C1 segment of cervical spinal cord (tissue), 14 donors: ENCODE results near the gene PCBP2.

Experiments used
- DNase-seq, 14 donors: peaks; one replicate each; lab custom pipeline; 2025; lab: John Stamatoyannopoulos, UW

PCBP2 gene

DNA sequence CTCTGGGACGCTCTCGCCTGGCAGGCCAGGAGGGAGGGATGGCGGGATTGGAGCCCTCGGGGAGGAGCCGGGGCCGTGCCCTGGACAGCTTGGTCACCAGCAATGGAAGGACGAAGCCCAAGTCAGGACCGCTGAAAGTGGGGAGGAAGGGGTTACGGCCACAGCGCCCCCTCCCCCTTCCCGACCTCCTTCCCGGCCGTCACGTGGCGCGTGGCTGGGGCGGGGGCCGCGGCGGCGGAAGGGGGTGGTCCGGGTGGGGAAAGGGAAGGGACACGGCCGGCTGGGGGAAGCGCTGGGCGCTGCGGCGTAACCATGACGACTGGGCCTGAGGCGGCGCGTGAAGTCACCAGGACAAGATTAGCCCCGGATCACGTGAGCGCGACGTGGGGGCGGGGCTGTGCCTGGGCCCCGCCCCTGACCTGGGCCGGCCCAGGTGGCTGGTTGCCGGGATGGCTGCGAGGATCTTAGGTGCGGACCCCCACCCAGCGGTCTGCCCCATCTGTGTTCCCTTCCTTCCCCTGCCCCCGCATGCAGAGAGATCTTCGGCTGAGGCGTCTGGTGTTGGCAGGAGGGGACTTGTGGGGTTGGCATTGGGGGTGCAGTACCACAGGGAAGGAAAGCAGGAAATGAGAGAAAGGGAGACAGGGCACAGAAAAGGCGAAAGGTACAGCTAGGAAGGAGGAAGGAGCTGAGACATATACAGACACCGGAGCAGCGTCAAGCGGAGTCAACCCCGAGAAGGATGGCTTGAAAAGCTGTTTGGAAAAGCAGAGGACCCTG, 41.1 kb downstream of the PCBP2 start:
- DNase-seq, result peak; percentile 56 to 97 (median 87)

- peak in 1 of 14 donors; percentile 20 for DNase-seq
These were observed 41.9 kb downstream of the PCBP2 start for GRCh38 chr12:53493610-53494391.

GRCh38 chr12:53495903-53496751, 44.2 kb downstream of the PCBP2 start:
- peak in 3 of 14 donors; percentile 10 to 40 (median 14) for DNase-seq

- no peak for DNase-seq
These were observed 44.8 kb downstream of the PCBP2 start for GRCh38 chr12:53496752-53497032.

DNA sequence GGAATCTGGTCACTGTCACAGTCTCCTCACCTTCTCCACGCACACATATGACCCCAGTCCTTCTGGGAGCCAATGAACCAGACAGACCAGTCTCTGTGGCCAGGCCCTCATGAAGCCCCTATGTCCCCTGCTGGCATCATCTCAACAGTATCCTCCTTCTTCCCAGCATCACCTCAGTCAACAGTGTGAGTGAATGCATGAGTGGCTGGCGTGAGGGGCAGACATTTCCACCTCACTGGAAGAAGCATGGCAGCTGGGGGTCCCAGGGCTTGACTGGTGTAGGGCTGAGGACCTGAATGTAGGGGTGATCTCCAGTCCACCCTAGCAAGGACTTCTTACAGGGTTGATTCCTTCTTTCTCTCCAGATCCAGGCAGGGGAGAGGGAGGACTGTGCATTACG, 45.6 kb downstream of the PCBP2 start:
- no peak for DNase-seq

DNA sequence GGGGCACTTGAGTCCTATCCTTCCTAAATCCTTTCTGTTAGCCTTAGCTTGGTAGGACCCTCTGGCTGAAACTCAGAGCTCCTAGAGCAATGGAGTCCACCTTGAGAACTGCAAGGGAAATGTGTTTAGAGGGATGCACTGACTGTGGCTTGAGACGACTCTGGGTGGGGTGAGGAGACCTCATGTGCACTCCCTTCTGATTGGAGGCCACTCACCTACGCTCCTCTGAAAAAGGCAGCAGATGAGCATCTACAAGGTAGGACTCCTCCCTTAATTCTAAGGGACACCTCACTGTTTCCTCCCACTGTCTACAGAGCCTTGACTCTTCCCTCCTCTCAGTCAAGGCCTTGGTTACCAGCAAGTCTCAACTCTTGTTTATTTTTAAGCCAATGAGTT, 46.3 kb downstream of the PCBP2 start:
- peak in 1 of 14 donors; percentile 60 for DNase-seq

GRCh38 chr12:53499266-53500141, 47.6 kb downstream of the PCBP2 start, which contains the start of gene MAP3K12:
TSS of gene MAP3K12 (minus strand) at chr12:53499458. CDS start at chr12:53487391, 12,067 bp downstream.
- peak in 13 of 14 donors; percentile 18 to 89 (median 65) for DNase-seq

- peak in 4 of 14 donors; percentile 43 to 83 (median 61) for DNase-seq
These were observed 48.4 kb downstream of the PCBP2 start for GRCh38 chr12:53500142-53500775.

GRCh38 chr12:53500776-53501614, 49.1 kb downstream of the PCBP2 start, which contains the start of gene TARBP2:
TSS of gene TARBP2 (plus strand) at chr12:53501283. CDS start at chr12:53501409, 126 bp downstream.
- peak; percentile 96 to 100 (median 99) for DNase-seq

DNA sequence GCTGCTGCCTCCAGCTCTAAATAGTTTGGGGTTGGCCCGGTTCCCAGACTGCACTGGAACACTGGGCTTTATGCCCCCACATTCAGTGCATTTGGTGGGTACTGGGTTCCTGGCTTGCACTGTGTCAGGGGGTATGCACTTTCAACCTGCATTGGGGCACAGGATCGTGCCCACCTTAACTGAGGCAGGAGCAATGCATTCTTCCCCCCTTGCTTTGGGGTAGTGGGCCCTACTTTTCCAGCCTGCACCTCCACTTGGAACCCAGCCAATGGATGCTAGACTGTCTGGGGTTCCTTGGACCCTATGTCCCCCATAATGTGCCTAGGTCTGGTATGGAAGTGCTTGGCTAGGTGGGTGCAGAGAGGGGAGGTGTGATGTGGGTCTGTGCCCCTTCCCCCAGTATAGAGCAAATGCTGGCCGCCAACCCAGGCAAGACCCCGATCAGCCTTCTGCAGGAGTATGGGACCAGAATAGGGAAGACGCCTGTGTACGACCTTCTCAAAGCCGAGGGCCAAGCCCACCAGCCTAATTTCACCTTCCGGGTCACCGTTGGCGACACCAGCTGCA, 49.8 kb downstream of the PCBP2 start:
- DNase-seq, result peak in 2 of 14 donors; percentile 41 to 52

DNA sequence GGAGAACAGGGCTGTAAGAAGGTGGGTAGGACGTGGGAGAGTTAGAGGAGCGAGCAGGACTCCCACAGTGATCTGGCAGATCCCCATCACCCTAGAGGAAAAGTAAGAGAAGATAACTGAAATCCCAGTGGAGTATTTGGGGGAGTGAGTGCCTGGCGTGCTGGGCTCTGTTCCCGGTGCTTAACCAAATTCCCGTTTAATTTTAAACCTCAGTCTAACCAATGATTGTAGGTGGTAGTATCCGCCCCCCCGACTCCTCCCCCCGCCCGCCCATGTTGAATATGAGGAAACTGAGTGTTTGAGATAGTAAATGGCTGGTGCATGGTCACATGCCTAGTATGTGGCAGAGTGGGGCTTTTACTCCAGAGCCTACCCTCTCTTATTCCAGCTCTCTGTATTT, 50.4 kb downstream of the PCBP2 start:
- DNase-seq, result no peak

GRCh38 chr12:53502983-53503728, 51.3 kb downstream of the PCBP2 start:
- no peak for DNase-seq

- no peak for DNase-seq
These were observed 52.4 kb downstream of the PCBP2 start for GRCh38 chr12:53504004-53504920.

DNA sequence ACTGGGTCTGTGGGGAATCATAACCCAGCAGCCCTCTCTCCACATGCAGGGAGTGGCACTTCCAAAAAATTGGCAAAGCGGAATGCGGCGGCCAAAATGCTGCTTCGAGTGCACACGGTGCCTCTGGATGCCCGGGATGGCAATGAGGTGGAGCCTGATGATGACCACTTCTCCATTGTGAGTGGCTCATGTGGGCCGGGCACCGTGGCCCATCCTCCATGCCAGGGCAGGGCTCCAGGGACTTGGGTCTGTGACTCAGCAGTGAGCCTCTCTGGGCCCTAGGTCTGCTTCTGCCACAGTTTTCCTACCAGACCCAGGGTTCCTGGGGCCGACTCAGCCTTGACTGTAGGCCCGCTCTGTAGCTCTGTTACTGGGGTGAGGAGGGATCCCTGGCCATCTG, 53.2 kb downstream of the PCBP2 start:
- DNase-seq, result peak in 9 of 14 donors; percentile 21 to 90 (median 35)

- peak in 1 of 14 donors; percentile 46 for DNase-seq
These were observed 53.9 kb downstream of the PCBP2 start for GRCh38 chr12:53505555-53506449.

DNA sequence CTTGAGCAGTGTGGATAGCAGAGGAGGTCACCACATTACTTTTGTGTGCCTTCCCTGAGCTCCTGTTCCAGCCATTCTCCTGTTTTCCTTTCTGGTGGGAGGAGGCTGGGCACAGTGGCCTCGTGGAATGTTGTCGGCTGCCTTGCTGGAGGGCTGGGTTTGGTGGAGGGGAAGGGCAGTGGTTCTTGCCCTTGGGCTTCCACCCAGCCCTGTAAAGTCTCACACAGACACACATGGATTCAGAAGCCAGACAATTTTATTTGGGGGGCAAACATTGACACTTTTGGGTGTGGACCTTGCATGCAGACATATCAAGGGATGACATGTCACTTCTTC, 54.5 kb downstream of the PCBP2 start:
- no peak for DNase-seq
